CD4-positive, alpha-beta T cell treated with Interferon alpha-2 for 1 hour (primary cell): ENCODE results near the gene USP13.

ENCODE experiments used
- DNase-seq, 2 donors: peaks; one replicate each; pipeline ENCODE4 v3.0.0-alpha.2; 2020 to 2022

The USP13 gene

GRCh38 chr3:179701176-179701827 is 48.5 kb downstream of the USP13 start:
- DNase-seq, result no peak

DNA sequence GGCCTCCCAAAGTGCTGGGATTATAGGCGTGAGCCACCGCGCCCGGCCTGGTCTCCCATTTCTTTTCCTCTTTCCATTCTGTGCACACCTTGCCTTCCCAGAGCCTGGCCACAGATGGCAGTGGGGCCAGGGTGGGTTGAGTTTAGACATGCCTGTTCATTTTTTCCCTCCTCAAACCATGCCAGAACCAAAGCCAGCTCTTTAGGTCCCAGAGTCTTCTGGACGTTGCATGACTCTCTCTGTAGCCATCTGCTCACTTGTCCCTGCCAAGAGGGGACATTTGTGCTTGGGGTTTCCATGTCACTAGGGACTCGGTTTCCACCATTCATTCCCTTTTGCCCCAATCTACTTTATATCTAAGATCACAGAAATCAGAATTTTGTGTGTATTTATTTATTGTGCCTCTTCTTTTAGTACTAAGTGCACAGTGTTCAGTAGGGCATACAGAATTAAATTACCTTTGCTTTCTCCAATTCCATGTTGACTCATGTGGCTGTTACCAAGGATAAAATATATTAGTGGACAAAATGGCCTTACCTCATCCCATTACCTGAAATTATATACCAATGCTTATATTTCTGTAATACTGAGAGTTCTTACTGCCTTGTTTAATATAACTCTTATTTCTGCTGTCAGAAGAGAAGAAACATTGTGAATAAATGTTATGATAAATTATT is 49.6 kb downstream of the USP13 start:
- DNase-seq, result no peak

DNA sequence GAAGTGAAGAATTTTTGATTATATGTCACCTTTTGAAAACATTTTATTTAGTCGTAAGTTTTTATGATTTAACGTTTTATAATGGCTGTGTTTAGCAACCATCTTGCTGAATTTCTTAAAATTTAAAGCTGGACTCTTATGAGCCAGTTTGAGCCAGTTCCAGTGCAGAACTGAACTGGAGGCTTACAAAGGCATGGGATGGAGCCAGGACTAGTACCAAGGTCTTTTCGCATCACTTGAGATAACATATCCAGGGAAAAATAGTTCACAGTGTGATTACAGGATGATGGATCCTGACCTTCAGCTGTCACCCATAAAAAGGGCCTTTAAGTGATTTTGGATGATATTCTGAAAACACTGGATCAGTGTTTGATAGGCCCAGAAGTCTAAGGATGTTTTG is 51.0 kb downstream of the USP13 start:
- DNase-seq, result no peak

- no peak for DNase-seq
These were observed 53.4 kb downstream of the USP13 start for GRCh38 chr3:179706233-179706632.

- no peak for DNase-seq
These were observed 57.2 kb downstream of the USP13 start for GRCh38 chr3:179710079-179710478.

GRCh38 chr3:179713643-179714090 is 60.8 kb downstream of the USP13 start:
- no peak for DNase-seq

DNA sequence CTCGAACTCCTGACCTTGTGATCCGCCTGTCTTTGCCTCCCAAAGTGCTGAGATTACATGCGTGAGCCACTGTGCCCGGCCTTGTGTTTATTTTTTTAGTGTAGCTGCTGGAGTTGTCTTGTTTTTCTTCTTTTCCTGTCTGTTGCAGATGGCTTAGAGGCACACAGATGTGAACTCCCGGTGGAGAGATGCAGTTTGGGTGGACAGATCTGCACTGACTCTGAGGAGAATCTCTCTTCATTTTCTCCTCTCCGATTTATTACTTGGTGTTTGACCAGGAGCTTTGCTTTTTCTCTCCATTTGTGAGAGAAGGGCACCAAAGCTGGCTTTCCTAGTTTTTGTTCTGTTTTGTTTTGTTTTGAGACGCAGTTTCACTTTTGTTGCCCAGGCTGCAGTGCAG is 62.7 kb downstream of the USP13 start:
- no peak for DNase-seq

DNA sequence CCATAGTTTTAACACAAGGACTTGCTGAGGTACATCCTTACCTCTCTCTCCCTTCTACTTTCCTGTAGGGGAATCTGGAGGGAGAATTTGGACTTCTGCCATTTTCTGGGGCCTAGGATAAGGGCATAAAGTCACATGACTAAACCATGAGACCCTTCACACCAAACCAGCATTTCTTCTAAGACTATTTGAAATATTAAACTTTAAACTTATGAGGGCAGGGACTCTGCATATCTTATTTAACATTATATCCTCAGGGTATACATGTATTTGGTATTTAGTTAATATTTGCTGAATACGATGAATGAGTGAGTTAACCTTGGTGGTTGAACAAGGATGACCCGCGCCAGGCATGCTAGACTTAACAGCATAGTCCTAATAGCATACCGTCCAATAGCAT is 63.4 kb downstream of the USP13 start:
- no peak for DNase-seq

GRCh38 chr3:179716811-179717210 is 64.0 kb downstream of the USP13 start:
- DNase-seq, result no peak

- no peak for DNase-seq
These were observed 64.4 kb downstream of the USP13 start for GRCh38 chr3:179717219-179717618.

GRCh38 chr3:179719048-179719734 is 66.4 kb downstream of the USP13 start:
- DNase-seq, result no peak

- no peak for DNase-seq
These were observed 67.4 kb downstream of the USP13 start for GRCh38 chr3:179720196-179720595.

DNA sequence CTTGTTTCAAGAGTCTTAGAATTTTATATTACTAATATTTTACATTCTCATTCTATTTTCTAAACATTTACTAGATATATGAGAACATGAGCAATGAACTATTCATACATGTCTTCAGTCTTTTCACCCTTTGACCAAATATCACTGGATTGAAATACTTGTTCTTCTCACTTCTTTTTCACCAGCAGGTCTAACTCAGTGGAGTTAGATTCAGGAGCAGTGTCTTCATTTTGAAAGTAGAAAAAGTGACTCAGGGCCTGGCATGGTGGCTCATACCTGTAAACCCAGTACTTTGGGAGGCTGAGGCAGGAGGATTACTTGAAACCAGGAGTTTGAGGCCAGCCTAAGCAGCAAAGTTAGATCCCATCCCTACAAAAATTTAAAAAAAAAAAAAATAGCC is 70.8 kb downstream of the USP13 start:
- no peak for DNase-seq

- DNase-seq, result no peak
These were observed 73.3 kb downstream of the USP13 start for GRCh38 chr3:179726075-179726699.

- DNase-seq, result no peak
These were observed 76.2 kb downstream of the USP13 start for GRCh38 chr3:179729086-179729485.

GRCh38 chr3:179729981-179730380 is 77.1 kb downstream of the USP13 start:
- no peak for DNase-seq

DNA sequence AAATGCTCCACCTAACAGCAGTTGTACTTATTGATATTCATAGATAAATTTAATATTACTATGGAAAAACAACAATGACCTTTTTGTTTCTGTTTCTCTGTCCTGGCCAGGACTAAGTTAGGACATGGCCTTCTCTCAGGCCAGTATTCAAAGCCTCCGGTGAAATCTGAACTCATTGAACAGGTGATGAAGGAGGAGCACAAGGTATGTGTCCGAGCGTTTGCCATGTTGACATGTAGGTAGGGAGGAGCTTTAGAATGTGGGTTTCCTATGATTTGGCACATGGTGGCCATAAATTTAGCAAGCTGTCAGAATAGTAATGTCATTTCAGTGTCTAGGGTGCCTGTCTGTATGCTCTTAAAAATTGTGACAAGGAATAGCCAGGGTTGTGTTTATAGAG is 77.7 kb downstream of the USP13 start:
- no peak for DNase-seq

GRCh38 chr3:179731544-179731943 is 78.7 kb downstream of the USP13 start:
- no peak for DNase-seq

DNA sequence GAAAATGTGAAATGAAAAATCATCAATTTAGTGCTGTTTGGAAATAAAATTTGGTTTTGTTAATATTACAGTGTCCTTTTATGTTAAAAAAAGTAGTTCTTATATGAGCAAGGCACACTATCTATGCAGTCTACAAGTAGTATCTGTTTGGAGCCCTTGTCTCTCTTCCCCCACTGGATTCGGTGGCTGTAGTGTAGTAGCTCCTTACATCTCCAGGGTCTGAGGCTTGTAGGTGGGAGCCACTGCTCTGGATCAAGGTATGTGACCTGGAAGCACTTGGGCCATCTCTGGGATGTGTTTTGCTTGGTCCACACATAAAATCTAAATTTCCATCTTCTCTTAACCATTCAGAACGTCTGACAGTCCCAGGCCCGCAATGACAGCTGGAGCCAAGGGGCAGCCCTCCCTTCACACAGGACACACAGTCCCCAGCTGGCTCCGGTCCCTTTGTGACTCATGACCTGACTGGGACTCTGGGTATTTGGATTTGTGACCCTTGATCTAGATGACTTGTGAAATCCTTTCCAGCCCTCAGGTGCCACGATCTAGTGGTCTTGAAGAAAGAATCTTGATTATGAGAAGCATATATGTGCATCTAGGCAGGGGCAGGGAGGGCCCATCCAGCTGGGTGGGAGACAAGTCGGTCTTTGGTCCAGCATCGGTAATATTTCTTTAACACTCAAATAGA is 80.0 kb downstream of the USP13 start:
- DNase-seq, result no peak

DNA sequence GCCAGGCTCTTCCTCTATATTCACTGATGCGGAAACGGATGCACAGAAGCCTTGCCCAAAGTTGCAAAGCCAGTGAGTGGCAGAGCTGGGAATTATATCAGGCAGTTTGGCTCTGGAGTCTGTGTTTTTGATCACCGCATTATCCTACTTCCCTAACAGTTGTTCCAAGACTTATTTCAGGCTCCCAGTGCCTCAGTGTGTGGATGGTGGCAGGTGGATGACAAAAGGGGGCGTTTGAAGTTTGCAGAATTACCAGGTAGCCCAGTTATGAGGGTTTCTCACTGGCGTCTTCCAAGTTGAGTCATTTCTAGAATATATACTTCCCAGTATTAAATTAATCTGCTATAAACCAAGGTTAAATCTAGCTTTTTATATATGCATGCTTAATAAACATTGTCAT is 81.0 kb downstream of the USP13 start:
- no peak for DNase-seq

GRCh38 chr3:179734497-179735281 is 81.8 kb downstream of the USP13 start:
- no peak for DNase-seq

DNA sequence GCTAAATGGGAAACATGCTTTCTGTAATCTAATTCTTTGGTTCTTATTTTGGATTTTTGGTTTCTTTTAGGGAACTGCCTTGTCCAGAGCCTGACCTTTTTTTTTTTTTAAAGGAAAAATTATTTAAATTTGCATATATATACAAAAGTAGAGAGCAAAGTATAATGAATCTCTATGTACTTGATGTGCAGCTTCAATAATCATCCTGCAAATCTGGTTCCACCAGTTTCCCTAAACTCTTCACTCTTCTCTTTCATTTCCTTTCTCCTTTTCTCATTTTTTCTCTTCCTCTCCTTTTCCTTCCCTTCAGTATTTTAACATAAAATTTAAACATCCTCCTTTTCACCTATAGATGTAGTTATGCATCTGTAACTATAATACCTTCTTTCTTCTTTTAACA is 82.5 kb downstream of the USP13 start:
- DNase-seq, result no peak
